Measurements from ENCODE around the gene WIF1. TPM values are rescaled to one million over a fixed set of nuclear protein-coding genes. Genes with fewer than 3 reads are reported as not detected.

Gene WIF1
- total RNA-seq, 1 experiment from 2014 or later, result 1.8 TPM

- Mint-ChIP-seq H3K27ac (no peak overlapping the region), H3K4me3 (no peak overlapping the region), H3K27me3 (ENCODE audit: low read depth) (peaks cover 17% of the 10 kb centered on the region), H3K4me1 (peaks cover 1% of the 10 kb centered on the region), H3K36me3 (no peaks in the 10 kb centered on the region), H3K9me3 (peaks cover 6% of the 10 kb centered on the region)
- POLR2A ChIA-PET, result no interaction called here
- ATAC-seq (no peak), DNase-seq (ENCODE audit: low spot score) (no peak)
- CTCF ChIA-PET, result interaction anchor here (1.1 kb wide), 1 partner anchor 35 kb away, joined by 5 read pairs; the partner anchor contains the start of gene LEMD3
- TF ChIP-seq NR3C1 (CRISPR knock-in tag; conservative IDR thresholded peaks at IDR 0.05; ENCODE audit: low read depth) (no peak), NR1H2 (CRISPR knock-in tag; IDR thresholded peaks at IDR 0.05) (no peak), ZNF219 (CRISPR knock-in tag; IDR thresholded peaks at IDR 0.05; ENCODE audit: borderline replicate concordance) (no peak), TEAD1 (CRISPR knock-in tag; IDR thresholded peaks at IDR 0.05) (no peak), USF2 (CRISPR knock-in tag; IDR thresholded peaks at IDR 0.05) (no peak), ELF4 (CRISPR knock-in tag; IDR thresholded peaks at IDR 0.05; ENCODE audit: low read depth) (no peak), ATF6 (CRISPR knock-in tag; IDR thresholded peaks at IDR 0.05) (no peak), ARID4B (CRISPR knock-in tag; IDR thresholded peaks at IDR 0.05; ENCODE audit: borderline replicate concordance) (no peak), ZNF263 (CRISPR knock-in tag; IDR thresholded peaks at IDR 0.05; ENCODE audit: low read depth) (no peak), ZNF317 (CRISPR knock-in tag; IDR thresholded peaks at IDR 0.05; ENCODE audit: borderline replicate concordance, low read depth) (no peak)
Measured at GRCh38 chr12:65133879-65134278, 12.8 kb upstream of the WIF1 start.

GRCh38 chr12:65126482-65126881, 5.4 kb upstream of the WIF1 start:
- H3K27me3 Mint-ChIP-seq (ENCODE audit: low read depth), result peaks cover 25% of the 10 kb centered on the region
- no peak for TF ChIP-seq JAZF1 (CRISPR knock-in tag; IDR thresholded peaks at IDR 0.05)
- TF ChIP-seq ZNF671 (CRISPR knock-in tag; IDR thresholded peaks at IDR 0.05), result no peak
- no peak for TF ChIP-seq FOXJ3 (CRISPR knock-in tag; IDR thresholded peaks at IDR 0.05; ENCODE audit: borderline replicate concordance)
- H3K36me3 Mint-ChIP-seq, result no peaks in the 10 kb centered on the region
- CTCF ChIA-PET, result interaction anchor here (1.6 to 6.9 kb wide), 2 partner anchors 20 to 234 kb away, joined by 4 to 50 read pairs; no protein-coding TSS in a partner anchor
- H3K9me3 Mint-ChIP-seq, result no peaks in the 10 kb centered on the region
- ATAC-seq (no peak), DNase-seq (ENCODE audit: low spot score) (no peak)
- H3K4me3 Mint-ChIP-seq, result no peak overlapping the region
- H3K4me1 Mint-ChIP-seq, result no peaks in the 10 kb centered on the region
- POLR2A ChIA-PET, result no interaction called here
- H3K27ac Mint-ChIP-seq, result no peak overlapping the region

GRCh38 chr12:65125975-65126374, 4.9 kb upstream of the WIF1 start:
- no peaks in the 10 kb centered on the region for H3K36me3 Mint-ChIP-seq
- H3K4me1 Mint-ChIP-seq, result no peaks in the 10 kb centered on the region
- peaks cover 26% of the 10 kb centered on the region for H3K27me3 Mint-ChIP-seq (ENCODE audit: low read depth)
- ATAC-seq (no peak), DNase-seq (ENCODE audit: low spot score) (no peak)
- ChIA-PET CTCF (interaction anchor here (1.6 to 6.9 kb wide), 2 partner anchors 19 to 233 kb away, joined by 4 to 50 read pairs; no protein-coding TSS in a partner anchor), POLR2A (no interaction called here)
- no peak overlapping the region for H3K27ac Mint-ChIP-seq
- H3K4me3 Mint-ChIP-seq, result no peak overlapping the region
- no peaks in the 10 kb centered on the region for H3K9me3 Mint-ChIP-seq
- TF ChIP-seq ZNF671 (CRISPR knock-in tag; IDR thresholded peaks at IDR 0.05), result no peak
- no peak for TF ChIP-seq JAZF1 (CRISPR knock-in tag; IDR thresholded peaks at IDR 0.05)
- no peak for TF ChIP-seq ZNF532 (CRISPR knock-in tag; IDR thresholded peaks at IDR 0.05; ENCODE audit: borderline replicate concordance)
- no peak for TF ChIP-seq GABPB1 (CRISPR knock-in tag; IDR thresholded peaks at IDR 0.05)
- no peak for TF ChIP-seq FOXK1 (CRISPR knock-in tag; IDR thresholded peaks at IDR 0.05)
- TF ChIP-seq ATF1 (CRISPR knock-in tag; IDR thresholded peaks at IDR 0.05), result no peak
- TF ChIP-seq CBFB (CRISPR knock-in tag; IDR thresholded peaks at IDR 0.05; ENCODE audit: low read depth), result no peak
- TF ChIP-seq NFYB (CRISPR knock-in tag; conservative IDR thresholded peaks at IDR 0.05; ENCODE audit: low read depth), result no peak
- no peak for TF ChIP-seq ZMAT4 (CRISPR knock-in tag; IDR thresholded peaks at IDR 0.05)
- TF ChIP-seq CREB1 (CRISPR knock-in tag; IDR thresholded peaks at IDR 0.05), result no peak

All from WTC11 (cell line).